ENCODE results near the gene SAMD4B. TPM values are rescaled to one million over a fixed set of nuclear protein-coding genes. Genes with fewer than 3 reads are reported as not detected.

Gene SAMD4B
- total and polyA plus RNA-seq, 9 of the 15 experiments (the other 6 are each of a cell fraction or from before 2014, with no cell fraction given) = 3.4 to 90.5 (median 38.0) TPM

GRCh38 chr19:39390451-39390750 lies 48.2 kb downstream of the SAMD4B start (continued):
- 0 out of 2 replicates have a peak, but pooled peaks have one; percentile 35 for TF ChIP-seq ZNF589 (CRISPR knock-in tag; IDR thresholded peaks at IDR 0.05; ENCODE audit: low read depth)
- TF ChIP-seq HINFP (tag; conservative IDR thresholded peaks at IDR 0.05; ENCODE audit: low read depth) = no peak
- TF ChIP-seq, protein P1, sequence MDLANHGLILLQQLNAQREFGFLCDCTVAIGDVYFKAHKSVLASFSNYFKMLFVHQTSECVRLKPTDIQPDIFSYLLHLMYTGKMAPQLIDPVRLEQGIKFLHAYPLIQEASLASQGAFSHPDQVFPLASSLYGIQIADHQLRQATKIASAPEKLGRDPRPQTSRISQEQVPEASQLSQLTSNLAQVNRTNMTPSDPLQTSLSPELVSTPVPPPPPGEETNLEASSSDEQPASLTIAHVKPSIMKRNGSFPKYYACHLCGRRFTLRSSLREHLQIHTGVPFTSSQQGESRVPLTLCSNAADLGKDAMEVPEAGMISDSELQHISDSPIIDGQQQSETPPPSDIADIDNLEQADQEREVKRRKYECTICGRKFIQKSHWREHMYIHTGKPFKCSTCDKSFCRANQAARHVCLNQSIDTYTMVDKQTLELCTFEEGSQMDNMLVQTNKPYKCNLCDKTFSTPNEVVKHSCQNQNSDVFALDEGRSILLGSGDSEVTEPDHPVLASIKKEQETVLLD (IDR thresholded peaks at IDR 0.05) = no peak
- no peak for TF ChIP-seq ZNF3 (CRISPR knock-in tag; IDR thresholded peaks at IDR 0.05)
- TF ChIP-seq, protein P2, sequence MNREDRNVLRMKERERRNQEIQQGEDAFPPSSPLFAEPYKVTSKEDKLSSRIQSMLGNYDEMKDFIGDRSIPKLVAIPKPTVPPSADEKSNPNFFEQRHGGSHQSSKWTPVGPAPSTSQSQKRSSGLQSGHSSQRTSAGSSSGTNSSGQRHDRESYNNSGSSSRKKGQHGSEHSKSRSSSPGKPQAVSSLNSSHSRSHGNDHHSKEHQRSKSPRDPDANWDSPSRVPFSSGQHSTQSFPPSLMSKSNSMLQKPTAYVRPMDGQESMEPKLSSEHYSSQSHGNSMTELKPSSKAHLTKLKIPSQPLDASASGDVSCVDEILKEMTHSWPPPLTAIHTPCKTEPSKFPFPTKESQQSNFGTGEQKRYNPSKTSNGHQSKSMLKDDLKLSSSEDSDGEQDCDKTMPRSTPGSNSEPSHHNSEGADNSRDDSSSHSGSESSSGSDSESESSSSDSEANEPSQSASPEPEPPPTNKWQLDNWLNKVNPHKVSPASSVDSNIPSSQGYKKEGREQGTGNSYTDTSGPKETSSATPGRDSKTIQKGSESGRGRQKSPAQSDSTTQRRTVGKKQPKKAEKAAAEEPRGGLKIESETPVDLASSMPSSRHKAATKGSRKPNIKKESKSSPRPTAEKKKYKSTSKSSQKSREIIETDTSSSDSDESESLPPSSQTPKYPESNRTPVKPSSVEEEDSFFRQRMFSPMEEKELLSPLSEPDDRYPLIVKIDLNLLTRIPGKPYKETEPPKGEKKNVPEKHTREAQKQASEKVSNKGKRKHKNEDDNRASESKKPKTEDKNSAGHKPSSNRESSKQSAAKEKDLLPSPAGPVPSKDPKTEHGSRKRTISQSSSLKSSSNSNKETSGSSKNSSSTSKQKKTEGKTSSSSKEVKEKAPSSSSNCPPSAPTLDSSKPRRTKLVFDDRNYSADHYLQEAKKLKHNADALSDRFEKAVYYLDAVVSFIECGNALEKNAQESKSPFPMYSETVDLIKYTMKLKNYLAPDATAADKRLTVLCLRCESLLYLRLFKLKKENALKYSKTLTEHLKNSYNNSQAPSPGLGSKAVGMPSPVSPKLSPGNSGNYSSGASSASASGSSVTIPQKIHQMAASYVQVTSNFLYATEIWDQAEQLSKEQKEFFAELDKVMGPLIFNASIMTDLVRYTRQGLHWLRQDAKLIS (CRISPR knock-in tag; IDR thresholded peaks at IDR 0.05) = 0 out of 2 replicates have a peak, but pooled peaks have one; percentile 61
- TF ChIP-seq CTBP1 (IDR thresholded peaks at IDR 0.05; ENCODE audit: borderline replicate concordance) = no peak
- TF ChIP-seq, protein P3, sequence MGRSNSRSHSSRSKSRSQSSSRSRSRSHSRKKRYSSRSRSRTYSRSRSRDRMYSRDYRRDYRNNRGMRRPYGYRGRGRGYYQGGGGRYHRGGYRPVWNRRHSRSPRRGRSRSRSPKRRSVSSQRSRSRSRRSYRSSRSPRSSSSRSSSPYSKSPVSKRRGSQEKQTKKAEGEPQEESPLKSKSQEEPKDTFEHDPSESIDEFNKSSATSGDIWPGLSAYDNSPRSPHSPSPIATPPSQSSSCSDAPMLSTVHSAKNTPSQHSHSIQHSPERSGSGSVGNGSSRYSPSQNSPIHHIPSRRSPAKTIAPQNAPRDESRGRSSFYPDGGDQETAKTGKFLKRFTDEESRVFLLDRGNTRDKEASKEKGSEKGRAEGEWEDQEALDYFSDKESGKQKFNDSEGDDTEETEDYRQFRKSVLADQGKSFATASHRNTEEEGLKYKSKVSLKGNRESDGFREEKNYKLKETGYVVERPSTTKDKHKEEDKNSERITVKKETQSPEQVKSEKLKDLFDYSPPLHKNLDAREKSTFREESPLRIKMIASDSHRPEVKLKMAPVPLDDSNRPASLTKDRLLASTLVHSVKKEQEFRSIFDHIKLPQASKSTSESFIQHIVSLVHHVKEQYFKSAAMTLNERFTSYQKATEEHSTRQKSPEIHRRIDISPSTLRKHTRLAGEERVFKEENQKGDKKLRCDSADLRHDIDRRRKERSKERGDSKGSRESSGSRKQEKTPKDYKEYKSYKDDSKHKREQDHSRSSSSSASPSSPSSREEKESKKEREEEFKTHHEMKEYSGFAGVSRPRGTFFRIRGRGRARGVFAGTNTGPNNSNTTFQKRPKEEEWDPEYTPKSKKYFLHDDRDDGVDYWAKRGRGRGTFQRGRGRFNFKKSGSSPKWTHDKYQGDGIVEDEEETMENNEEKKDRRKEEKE (IDR thresholded peaks at IDR 0.05; ENCODE audit: borderline replicate concordance in 1 of 2, control insufficient read depth in 1 of 2, low read depth in 2 of 2, low read length in 1 of 2) = no peak
- TF ChIP-seq SNRNP70 (optimal IDR thresholded peaks at IDR 0.05; ENCODE audit: low read depth, low read length) = no peak
- no peak for TF ChIP-seq ERF (CRISPR knock-in tag; IDR thresholded peaks at IDR 0.05)
- TF ChIP-seq HDAC2 (IDR thresholded peaks at IDR 0.05) = no peak
- TF ChIP-seq, protein P4, sequence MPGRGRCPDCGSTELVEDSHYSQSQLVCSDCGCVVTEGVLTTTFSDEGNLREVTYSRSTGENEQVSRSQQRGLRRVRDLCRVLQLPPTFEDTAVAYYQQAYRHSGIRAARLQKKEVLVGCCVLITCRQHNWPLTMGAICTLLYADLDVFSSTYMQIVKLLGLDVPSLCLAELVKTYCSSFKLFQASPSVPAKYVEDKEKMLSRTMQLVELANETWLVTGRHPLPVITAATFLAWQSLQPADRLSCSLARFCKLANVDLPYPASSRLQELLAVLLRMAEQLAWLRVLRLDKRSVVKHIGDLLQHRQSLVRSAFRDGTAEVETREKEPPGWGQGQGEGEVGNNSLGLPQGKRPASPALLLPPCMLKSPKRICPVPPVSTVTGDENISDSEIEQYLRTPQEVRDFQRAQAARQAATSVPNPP (IDR thresholded peaks at IDR 0.05; ENCODE audit: borderline replicate concordance, insufficient read depth, insufficient read length) = no peak
- TF ChIP-seq FOSL1 (tag; conservative IDR thresholded peaks at IDR 0.05) = no peak
- no peak for TF ChIP-seq ZC3H8 (IDR thresholded peaks at IDR 0.05)
- no peak for TF ChIP-seq PTBP1 (IDR thresholded peaks at IDR 0.05; ENCODE audit: low read depth, low read length)
- TF ChIP-seq RHOXF2B (CRISPR knock-in tag; conservative IDR thresholded peaks at IDR 0.05) = no peak
- TF ChIP-seq ASH1L (IDR thresholded peaks at IDR 0.05; ENCODE audit: borderline replicate concordance, low read depth, partially characterized antibody) = no peak
- no peak for TF ChIP-seq STAT5A (IDR thresholded peaks at IDR 0.05; ENCODE audit: borderline replicate concordance, low read length)
- no peak for TF ChIP-seq TEAD2 (tag; IDR thresholded peaks at IDR 0.05)

Measured in K562 (cell line).